Germinal center (tissue), 1 donor: ENCODE measurements around the gene HPS1.

Experiments
- DNase-seq: peaks from one replicate; pipeline ENCODE4 v3.0.0; 2012; ENCODE audit warnings: mixed read lengths, low spot score

HPS1 gene

GRCh38 chr10:98463976-98464754, 17.4 kb upstream of the HPS1 start:
- no peak for DNase-seq

GRCh38 chr10:98463016-98463415, 16.3 kb upstream of the HPS1 start:
- no peak for DNase-seq

GRCh38 chr10:98461500-98461842, 14.7 kb upstream of the HPS1 start:
- DNase-seq: no peak

GRCh38 chr10:98460837-98461499, 14.2 kb upstream of the HPS1 start:
- DNase-seq: no peak

GRCh38 chr10:98458809-98459784, 12.4 kb upstream of the HPS1 start:
- DNase-seq: no peak

- no peak for DNase-seq
Measured at GRCh38 chr10:98457721-98458120, 11.0 kb upstream of the HPS1 start.

- DNase-seq: no peak
Measured at GRCh38 chr10:98456686-98457482, 10.1 kb upstream of the HPS1 start.

- DNase-seq: no peak
Measured at GRCh38 chr10:98456043-98456570, 9.4 kb upstream of the HPS1 start.

GRCh38 chr10:98453729-98454128, 7.0 kb upstream of the HPS1 start:
- no peak for DNase-seq

GRCh38 chr10:98450618-98451017, 3.9 kb upstream of the HPS1 start:
- DNase-seq: no peak

- DNase-seq: no peak
Measured at GRCh38 chr10:98449287-98449686, 2.6 kb upstream of the HPS1 start.

GRCh38 chr10:98446151-98446660, 529 bp downstream of the HPS1 start:
- peak; percentile 45 for DNase-seq

- no peak for DNase-seq
Measured at GRCh38 chr10:98445200-98445812, 1.4 kb downstream of the HPS1 start.

GRCh38 chr10:98444314-98445006, 2.3 kb downstream of the HPS1 start:
- no peak for DNase-seq

GRCh38 chr10:98438715-98439114, 8.0 kb downstream of the HPS1 start:
- no peak for DNase-seq

GRCh38 chr10:98436704-98437103, 10.0 kb downstream of the HPS1 start:
- DNase-seq: no peak

GRCh38 chr10:98435178-98435577, 11.6 kb downstream of the HPS1 start:
- DNase-seq: no peak

- DNase-seq: no peak
Measured at GRCh38 chr10:98433881-98434732, 12.6 kb downstream of the HPS1 start.

GRCh38 chr10:98433371-98433770, 13.4 kb downstream of the HPS1 start:
- no peak for DNase-seq
